Measurements from ENCODE around the gene EPB41L4A. TPM values are rescaled to one million over a fixed set of nuclear protein-coding genes. Genes with fewer than 3 reads are reported as not detected.
A peak's percentile ranks its signal among the peaks of the same experiment; 100 is the strongest.

The EPB41L4A gene
- total and polyA plus RNA-seq, 2 donors (not counting 1 experiment from before 2014, with no cell fraction given), result 0.23 to 0.50 TPM

DNA sequence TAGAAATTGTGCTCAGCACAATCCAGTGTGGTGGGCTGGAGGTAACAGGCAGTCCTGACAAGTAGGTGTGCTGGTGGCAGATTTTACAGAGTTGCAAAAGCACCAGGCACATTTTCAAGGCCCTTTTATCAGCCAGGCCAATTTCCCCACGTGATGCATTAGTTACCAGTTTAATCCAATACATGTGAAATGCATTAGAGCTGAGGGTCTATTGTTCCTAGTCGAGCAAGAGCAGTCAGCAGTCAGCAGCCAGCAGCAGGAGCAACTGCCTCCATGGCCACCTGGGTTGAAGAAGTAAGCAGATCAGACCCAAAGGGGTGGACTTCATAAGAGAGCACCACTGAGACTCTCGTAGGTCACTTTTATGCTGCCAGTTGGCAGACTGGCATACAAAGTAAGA, 76.7 kb downstream of the EPB41L4A start:
- Histone ChIP-seq H3K27ac (ENCODE audit: insufficient read depth, low read length) (no peak overlapping the region), H3K9ac (ENCODE audit: insufficient read depth, low read length) (no peak overlapping the region), H3K9me3 (ENCODE audit: control insufficient read depth, insufficient read depth, low read depth, low read length) (no peaks in the 10 kb centered on the region), H4K20me1 (ENCODE audit: control insufficient read depth, extremely low read depth, insufficient read depth, low read length) (no peaks in the 10 kb centered on the region), H3K79me2 (ENCODE audit: control insufficient read depth, insufficient read depth, low read length) (no peaks in the 10 kb centered on the region), H3K4me3 (replicated peaks in 1 of 4; ENCODE audit: control extremely low read depth in 1 of 4, insufficient read depth in 1 of 4, low read depth in 3 of 4, low read length in 4 of 4) (no peak overlapping the region), H2AFZ (ENCODE audit: low read length) (no peak overlapping the region), H3K27me3 (ENCODE audit: control insufficient read depth, insufficient read depth, low read length) (no peaks in the 10 kb centered on the region), H3K36me3 (ENCODE audit: control insufficient read depth, insufficient read depth, low read length) (no peaks in the 10 kb centered on the region), H3K4me1 (ENCODE audit: control insufficient read depth, extremely low read depth, insufficient read depth, low read length) (no peaks in the 10 kb centered on the region), H3K4me2 (ENCODE audit: extremely low read depth, insufficient read depth, low read length) (no peak overlapping the region)
- DNase-seq (ENCODE audit: low read depth in 2 of 2), result no peak
- TF ChIP-seq, protein P1, sequence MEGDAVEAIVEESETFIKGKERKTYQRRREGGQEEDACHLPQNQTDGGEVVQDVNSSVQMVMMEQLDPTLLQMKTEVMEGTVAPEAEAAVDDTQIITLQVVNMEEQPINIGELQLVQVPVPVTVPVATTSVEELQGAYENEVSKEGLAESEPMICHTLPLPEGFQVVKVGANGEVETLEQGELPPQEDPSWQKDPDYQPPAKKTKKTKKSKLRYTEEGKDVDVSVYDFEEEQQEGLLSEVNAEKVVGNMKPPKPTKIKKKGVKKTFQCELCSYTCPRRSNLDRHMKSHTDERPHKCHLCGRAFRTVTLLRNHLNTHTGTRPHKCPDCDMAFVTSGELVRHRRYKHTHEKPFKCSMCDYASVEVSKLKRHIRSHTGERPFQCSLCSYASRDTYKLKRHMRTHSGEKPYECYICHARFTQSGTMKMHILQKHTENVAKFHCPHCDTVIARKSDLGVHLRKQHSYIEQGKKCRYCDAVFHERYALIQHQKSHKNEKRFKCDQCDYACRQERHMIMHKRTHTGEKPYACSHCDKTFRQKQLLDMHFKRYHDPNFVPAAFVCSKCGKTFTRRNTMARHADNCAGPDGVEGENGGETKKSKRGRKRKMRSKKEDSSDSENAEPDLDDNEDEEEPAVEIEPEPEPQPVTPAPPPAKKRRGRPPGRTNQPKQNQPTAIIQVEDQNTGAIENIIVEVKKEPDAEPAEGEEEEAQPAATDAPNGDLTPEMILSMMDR (conservative IDR thresholded peaks at IDR 0.05 in 1 of 2, IDR thresholded peaks at IDR 0.05 in 1 of 2; ENCODE audit: low read depth in 1 of 2, low read length in 2 of 2), result no peak
- no peak for TF ChIP-seq EZH2 (IDR thresholded peaks at IDR 0.05; ENCODE audit: low read length, missing control alignments)

DNA sequence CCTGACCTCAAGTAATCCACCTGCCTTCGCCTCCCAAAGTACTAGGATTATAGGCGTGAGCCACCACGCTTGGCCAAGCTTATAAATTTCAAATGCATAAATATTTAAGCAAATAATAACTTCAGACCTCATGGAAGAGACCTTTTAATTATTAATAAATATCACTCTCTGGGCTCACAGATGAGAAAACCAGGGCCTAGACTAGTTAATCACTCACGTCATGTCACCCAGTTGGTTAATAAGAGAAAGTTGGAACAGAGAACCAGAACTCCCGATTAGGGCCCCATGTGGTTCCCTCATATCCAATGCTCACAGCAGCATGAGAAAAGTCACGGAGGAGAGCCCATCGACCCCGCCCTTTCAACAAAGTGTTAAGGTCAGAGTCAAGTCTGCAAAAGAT, 79.3 kb downstream of the EPB41L4A start:
- Histone ChIP-seq H3K9ac (ENCODE audit: insufficient read depth, low read length) (no peak overlapping the region), H3K9me3 (ENCODE audit: control insufficient read depth, insufficient read depth, low read depth, low read length) (no peaks in the 10 kb centered on the region), H3K4me1 (ENCODE audit: control insufficient read depth, extremely low read depth, insufficient read depth, low read length) (no peaks in the 10 kb centered on the region), H3K36me3 (ENCODE audit: control insufficient read depth, insufficient read depth, low read length) (no peaks in the 10 kb centered on the region), H3K79me2 (ENCODE audit: control insufficient read depth, insufficient read depth, low read length) (no peaks in the 10 kb centered on the region), H3K27ac (ENCODE audit: insufficient read depth, low read length) (no peak overlapping the region), H2AFZ (ENCODE audit: low read length) (no peak overlapping the region), H3K27me3 (ENCODE audit: control insufficient read depth, insufficient read depth, low read length) (no peaks in the 10 kb centered on the region), H3K4me2 (ENCODE audit: extremely low read depth, insufficient read depth, low read length) (no peak overlapping the region), H3K4me3 (replicated peaks in 1 of 4; ENCODE audit: control extremely low read depth in 1 of 4, insufficient read depth in 1 of 4, low read depth in 3 of 4, low read length in 4 of 4) (no peak overlapping the region), H4K20me1 (ENCODE audit: control insufficient read depth, extremely low read depth, insufficient read depth, low read length) (no peaks in the 10 kb centered on the region)
- no peak for DNase-seq (ENCODE audit: low read depth in 2 of 2)
- TF ChIP-seq, protein P1 (conservative IDR thresholded peaks at IDR 0.05 in 1 of 2, IDR thresholded peaks at IDR 0.05 in 1 of 2; ENCODE audit: low read depth in 1 of 2, low read length in 2 of 2), result no peak
- TF ChIP-seq EZH2 (IDR thresholded peaks at IDR 0.05; ENCODE audit: low read length, missing control alignments), result no peak

DNA sequence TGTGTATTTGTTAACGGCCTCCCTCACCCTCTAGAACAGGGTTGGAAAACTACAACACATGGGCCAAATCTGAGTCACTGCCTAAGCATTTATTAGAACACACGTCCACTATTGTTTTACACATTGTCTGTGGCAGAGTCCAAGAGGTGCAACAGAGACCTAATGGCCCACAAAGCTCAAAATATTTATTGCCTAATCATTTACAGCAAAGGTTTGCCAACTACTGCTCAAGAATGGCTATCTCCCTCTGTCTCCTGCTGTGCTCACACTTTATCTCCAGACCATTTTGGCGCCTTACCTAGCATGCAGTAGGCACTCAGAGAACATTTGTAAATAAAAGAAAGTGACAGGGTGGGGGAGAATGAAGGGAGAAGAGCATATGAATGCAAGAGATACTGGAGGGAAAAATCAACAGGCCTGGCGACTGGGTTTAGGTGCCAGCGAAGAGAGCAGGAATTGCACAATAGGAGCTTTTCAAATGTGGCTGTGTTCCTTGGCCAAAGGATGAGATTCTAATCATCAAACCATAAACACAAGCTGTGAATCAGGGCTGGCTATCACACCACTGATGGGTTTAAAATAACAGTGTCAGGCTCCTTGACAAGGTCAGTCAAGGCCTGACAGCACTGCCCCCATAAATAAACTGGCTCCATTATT, 80.3 kb downstream of the EPB41L4A start:
- no peaks in the 10 kb centered on the region for H3K79me2 ChIP-seq (ENCODE audit: control insufficient read depth, insufficient read depth, low read length)
- no peak overlapping the region for H2AFZ ChIP-seq (ENCODE audit: low read length)
- H3K27me3 ChIP-seq (ENCODE audit: control insufficient read depth, insufficient read depth, low read length), result no peaks in the 10 kb centered on the region
- H3K4me2 ChIP-seq (ENCODE audit: extremely low read depth, insufficient read depth, low read length), result no peak overlapping the region
- H3K4me1 ChIP-seq (ENCODE audit: control insufficient read depth, extremely low read depth, insufficient read depth, low read length), result no peaks in the 10 kb centered on the region
- H3K9ac ChIP-seq (ENCODE audit: insufficient read depth, low read length), result no peak overlapping the region
- no peaks in the 10 kb centered on the region for H3K36me3 ChIP-seq (ENCODE audit: control insufficient read depth, insufficient read depth, low read length)
- H4K20me1 ChIP-seq (ENCODE audit: control insufficient read depth, extremely low read depth, insufficient read depth, low read length), result no peaks in the 10 kb centered on the region
- no peak overlapping the region for H3K27ac ChIP-seq (ENCODE audit: insufficient read depth, low read length)
- DNase-seq (ENCODE audit: low read depth in 2 of 2), result peak in 1 of 2 donors; percentile 45
- TF ChIP-seq EZH2 (IDR thresholded peaks at IDR 0.05; ENCODE audit: low read length, missing control alignments), result no peak
- TF ChIP-seq, protein P1 (conservative IDR thresholded peaks at IDR 0.05 in 1 of 2, IDR thresholded peaks at IDR 0.05 in 1 of 2; ENCODE audit: low read depth in 1 of 2, low read length in 2 of 2), result no peak
- no peaks in the 10 kb centered on the region for H3K9me3 ChIP-seq (ENCODE audit: control insufficient read depth, insufficient read depth, low read depth, low read length)
- no peak overlapping the region for H3K4me3 ChIP-seq (replicated peaks in 1 of 4; ENCODE audit: control extremely low read depth in 1 of 4, insufficient read depth in 1 of 4, low read depth in 3 of 4, low read length in 4 of 4)

Measured in fibroblast of lung (primary cell).